GM18507 (cell line): ENCODE measurements around the gene GPR4.
"Not testable (repeated sequence)": the region's sequence is repeated elsewhere in the genome, so short reads cannot be mapped to it uniquely, and the experiment has no call there.

Experiments used
- DNase-seq: peaks from one replicate; pipeline ENCODE4 v3.0.0; 2011; ENCODE audit warnings: low read depth; ENCODE audit not compliant: insufficient read length; ENCODE audit errors: extremely low spot score
- FAIRE-seq: peaks from 2 replicates; lab custom pipeline; 2011; peaks lifted over from hg19 to GRCh38; lab: Jason Lieb, UNC

Gene GPR4

DNA sequence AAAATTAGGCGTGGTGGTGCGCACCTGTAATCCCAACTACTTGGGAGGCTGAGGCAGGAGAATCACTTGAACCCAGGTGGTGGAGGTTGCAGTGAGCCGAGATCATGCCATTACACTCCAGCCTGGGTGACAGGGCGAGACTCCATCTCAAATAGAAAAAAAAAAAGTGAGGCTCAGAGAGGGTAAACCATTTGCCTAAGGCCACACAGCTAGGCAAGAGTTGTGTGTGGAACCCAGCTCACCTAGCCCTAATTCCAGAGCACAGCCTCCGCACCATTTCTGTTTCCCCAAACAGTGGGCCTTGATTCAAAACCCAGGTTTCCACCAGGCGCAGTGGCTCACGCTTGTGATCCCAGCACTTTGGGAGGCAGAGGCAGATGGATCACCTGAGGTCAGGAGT, 26.2 kb upstream of the GPR4 start:
- FAIRE-seq, result not testable (repeated sequence)

DNA sequence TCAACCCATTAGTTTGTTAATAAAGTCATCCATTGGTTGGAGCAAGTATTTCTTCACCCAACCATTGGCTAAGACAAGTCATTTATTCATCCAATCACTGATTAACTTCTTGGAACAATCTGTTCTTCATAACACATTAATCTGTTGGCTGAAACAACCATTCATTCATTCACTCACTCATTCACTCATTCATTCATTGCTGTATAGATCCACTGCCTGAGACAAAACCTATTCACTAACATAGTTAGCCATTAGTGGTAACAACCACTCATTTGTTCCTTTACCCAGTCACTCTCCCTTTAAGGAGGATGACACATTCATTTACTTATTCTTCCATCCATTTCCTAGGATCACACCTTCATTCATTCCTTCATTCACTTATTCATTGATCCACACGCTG, 22.0 kb upstream of the GPR4 start:
- no peak for DNase-seq
- no peak for FAIRE-seq

More for the DNA sequence above, 26.2 kb upstream of the GPR4 start:
- DNase-seq, result not testable (repeated sequence)

DNA sequence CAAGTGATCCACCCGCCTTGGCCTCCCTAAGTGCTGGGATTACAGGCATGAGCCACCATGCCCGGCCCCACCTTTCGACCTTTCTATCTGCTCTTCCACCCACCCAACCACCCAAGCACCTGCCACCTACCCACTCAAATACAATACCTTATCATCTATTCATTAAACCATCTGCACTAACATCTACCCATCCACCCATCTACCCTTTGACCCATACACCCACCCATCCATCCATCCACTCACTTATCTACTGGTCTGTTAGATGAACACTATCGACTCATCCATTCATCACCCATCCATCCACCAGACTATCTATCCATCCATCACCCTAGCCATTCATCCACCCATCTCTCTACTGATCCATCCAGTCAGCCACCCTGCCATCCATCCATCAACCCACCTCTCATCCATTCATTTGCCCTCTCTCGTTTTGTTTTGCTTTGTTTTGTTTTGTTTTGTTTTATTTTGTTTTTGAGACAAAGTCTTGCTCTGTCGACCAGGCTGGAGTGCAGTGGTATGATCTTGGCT, 20.0 kb upstream of the GPR4 start:
- no peak for DNase-seq
- no peak for FAIRE-seq

DNA sequence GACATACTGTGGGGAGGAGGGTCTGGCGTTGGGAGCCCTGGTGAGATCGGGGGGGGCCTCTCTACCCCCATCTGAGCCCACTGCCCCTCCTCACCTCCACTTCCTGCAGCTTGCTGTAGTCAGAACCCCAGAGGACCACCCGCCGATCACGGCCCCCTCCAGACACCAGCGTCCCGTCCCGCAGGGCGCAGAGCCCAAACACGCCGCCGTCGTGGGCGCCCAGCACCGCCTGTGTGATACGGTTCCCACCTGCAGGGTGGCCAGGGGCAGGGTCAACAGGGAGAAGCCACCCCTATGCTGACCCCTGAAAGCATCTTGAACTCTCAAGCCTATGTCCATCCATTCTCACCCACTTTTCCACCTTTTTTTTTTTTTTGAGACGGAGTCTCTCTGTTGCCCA, 19.4 kb upstream of the GPR4 start:
- no peak for DNase-seq
- FAIRE-seq, result no peak

DNA sequence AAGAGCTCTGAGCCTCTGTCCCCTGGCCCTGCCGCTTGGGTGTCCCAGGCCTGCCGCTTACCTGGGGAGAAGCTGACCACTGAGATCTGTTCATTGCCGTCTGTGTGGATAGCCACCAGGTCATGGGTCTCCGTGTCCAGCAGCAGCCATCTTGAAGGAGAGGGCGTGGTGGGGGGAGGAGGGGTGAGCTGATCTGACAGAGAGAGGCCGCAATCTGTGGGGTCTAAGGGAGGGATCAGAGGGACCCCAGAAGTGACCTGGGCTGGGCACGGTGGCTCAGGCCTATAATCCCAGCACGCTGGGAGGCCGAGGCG, 14.6 kb upstream of the GPR4 start:
- DNase-seq (no peak), FAIRE-seq (no peak)

DNA sequence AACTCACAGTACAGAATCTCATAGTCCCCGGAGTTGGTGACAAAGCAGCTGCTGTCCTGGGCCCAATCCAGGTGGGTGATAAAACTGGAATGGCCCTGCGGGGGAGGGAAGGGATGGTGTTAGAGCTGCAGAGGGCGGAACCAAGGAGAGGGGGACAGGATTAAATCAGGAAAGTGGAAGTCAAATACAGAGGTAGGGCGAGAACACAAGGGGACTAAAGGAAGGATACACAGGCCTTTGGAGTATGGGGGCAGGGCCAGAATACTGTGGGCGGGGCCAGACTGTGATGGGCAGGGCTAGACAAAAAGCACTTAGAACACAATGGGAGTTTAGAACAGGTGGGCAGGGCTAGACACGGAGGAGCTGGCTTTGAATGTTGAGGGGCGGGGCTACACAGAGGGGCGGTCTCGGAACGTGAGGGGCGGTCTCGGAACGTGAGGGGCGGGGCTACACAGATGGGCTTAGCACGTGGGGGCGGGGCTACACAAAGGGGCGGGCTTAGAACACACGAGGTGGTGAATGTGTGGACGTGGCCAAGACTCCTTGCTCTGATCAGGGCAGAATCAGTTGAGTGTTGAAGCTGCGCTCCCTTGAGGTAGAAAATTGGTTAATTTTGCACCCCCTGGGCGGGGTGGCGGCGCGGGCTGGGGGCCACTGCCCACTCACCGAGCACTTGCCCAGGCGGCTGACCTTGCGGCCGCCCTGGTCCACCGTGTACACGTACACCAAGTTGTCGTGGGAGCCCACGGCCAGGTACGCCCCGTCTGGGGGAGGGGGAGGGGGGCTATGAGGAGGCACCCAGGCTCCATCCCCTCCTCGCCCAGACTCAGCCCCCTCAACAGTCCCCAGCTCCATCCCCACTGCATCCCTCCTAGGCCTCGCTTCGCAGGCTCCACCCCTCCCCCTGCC, 14.0 kb upstream of the GPR4 start:
- DNase-seq (peak; percentile 83), FAIRE-seq (peak; percentile 93)

DNA sequence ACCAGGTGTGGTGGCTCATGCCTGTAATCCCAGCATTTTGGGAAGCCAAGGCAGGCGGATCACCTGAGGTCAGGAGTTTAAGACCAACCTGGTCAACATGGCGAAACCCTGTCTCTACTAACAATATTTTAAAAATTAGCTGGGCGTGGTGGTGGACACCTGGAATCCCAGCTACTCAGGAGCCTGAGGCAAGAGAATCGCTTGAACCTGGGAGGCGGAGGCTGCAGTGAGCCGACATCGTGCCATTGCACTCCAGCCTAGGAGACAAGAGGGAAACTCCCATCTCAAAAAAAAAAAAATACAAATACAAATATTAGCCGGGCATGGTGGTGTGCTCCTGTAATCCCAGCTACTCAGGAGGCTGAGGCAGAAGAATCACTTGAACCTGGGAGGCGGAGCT, 13.0 kb upstream of the GPR4 start:
- DNase-seq, FAIRE-seq: not testable (repeated sequence)

DNA sequence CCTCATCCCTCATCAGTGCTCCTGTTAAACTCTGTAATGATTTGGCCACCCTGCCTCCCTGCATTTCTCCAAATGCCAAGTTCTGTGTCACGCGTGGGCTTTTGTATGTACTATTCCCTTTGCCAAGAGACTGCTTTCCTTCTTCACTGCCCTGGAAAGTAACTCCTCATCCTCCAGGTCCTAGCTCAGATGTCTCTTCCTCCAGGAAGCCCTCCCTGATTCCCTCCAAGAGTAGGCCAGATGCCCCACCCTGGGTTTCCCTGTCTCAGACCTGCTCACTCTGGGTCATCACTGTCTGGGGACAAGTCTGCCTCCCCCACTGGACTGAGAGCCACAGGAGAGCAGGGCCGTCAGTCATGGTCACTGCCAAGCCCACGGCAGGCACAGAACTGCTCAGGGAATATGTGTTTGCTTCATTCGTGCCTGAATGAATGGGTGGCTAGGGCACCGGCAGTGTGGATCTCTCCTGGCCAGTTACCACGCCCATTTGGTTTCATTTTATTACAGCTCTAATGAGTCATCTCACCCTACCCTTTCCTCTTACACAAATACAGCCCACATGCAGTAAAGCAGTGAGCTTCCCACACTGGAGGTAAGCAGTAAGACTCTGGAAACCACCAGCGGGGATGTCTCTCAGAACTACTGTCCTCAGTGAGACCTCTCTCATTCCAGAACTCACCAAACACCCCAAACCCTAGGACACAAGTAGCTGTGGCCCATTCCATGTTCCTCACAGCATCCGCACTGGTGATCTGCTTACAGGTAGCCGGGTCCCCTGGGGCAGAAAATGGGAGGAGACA, 12.1 kb upstream of the GPR4 start:
- peak; percentile 59 for DNase-seq

DNA sequence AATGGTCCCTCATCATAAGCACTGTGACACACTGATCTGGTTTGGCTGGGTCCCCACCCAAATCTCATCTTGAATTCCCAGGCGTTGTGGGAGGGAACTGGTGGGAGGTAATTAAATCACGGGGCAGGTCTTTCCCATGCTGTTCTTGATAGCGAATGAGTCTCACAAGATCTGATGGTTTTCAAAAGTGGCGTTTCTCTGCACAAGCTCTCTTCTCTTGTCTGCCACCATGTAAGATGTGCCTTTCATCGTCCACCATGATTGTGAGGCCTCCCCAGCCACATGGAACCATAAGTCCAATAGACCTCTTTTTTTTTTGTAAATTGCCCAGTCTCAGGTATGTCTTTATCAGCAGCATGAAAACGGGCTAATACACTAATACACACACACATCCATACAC, 6.9 kb upstream of the GPR4 start:
- FAIRE-seq (no peak), DNase-seq (no peak)

More for the DNA sequence above, 12.1 kb upstream of the GPR4 start:
- peak; percentile 80 for FAIRE-seq

DNA sequence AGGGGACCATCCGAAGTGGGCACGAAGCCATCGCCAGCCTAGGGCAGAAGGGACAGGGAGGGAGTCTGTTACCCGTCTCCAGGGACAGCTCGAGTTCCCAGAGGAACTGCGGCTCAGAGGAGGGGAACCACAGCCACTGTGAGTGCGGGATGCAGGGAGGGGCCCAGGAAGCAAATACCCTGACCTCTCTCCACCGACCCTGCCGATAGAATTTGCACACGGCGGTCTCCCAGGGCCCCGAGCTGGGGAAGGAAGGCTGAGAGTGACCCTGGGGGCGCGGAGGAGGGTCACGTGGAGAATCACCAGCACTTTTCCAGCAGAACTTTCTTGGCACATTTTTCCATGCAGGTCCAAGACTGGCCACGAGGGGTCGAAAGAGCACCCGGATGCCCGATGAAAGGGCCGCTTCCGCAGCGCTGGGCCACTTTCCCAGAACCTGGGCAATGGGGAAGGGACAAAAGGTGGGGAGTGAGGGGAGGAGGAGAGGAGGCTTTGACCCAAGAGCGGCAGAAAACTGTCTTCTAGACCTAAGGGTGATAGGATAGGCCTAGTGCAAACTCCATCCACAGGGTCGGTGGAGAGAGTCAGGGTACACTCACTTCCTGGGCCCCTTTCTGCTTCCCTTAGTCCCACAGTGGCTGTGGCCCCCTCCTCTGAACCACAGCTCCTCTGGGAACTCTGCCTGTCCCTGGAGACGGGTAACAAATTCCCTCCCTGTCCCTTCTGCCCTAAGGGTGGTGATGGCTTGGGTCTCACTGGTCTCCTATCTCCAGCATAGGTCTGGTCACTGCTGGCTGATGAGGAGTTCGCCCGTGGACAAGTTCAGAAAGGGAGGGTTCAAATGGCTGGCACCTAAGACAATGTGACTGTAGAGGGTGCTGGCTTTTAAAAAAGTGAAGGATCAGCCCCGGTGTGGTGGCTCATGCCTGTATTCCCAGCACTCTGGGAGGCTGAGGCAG, 5.3 kb upstream of the GPR4 start:
- FAIRE-seq (peak; percentile 54), DNase-seq (no peak)

DNA sequence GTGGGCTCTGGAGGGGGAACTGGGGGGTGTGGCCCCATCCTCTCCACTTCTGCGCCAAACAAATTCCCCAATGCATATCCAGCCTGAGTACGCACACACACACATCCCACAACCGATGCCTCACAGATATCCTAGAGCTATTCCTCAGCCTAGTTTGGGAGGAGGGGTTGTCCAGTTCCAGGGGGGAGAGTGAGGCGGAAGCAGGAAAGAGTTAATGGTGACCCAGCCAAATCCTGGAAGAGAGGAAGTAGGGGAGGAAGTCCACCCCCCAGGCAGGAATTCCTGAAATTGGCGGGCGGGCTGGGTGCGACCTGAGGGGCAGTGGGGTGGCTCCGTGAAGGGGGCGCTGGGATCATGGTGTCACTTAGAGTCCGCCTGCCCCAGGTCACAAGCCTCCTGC, 897 bp downstream of the GPR4 start:
- FAIRE-seq, result no peak
- DNase-seq, result no peak

DNA sequence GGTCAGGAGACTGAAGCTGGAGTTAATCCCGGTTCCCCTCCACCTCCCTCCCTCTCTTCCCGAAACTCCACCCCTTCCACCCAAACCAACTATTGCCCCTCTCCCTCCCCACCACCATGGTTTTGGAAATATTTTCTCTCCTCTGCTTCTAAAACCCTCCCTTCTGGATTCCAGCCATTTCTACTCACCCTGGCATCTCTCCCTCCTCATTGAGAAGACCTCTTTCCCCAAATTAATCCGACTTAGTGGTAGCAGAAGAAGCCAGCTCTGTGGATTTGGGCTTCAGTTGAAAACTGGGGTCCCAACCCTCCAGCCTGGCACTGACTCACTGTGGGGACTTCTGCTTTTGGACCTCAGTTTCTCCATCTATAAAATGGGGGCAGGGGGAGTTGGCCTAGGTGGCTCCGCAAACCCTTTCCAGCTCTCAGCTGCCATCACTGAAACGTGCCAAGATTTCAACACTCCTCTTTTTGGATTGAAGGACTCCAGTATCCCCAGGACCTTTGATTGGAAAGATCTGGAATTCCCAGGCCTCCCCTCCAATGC, 1.6 kb downstream of the GPR4 start:
- no peak for DNase-seq
- FAIRE-seq, result no peak

DNA sequence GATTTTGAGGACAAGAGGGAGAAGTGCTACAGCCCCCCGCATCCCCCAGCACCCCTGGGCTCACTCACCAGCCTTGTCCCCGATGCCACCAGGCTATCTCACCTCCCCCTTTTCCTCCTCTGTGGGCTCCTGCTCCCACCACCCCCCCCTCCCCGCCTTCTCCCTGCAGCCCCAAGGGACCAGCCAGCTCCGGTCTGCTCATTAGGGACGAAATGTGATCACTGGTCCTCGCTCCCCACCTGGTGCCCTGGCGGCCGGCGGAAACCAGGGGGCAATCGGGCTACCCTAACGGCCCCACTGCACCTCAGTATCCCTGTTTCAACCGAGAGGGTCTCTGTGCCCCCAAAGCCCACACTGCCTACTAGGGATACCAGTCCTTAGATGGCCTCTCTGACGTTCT, 2.7 kb downstream of the GPR4 start:
- FAIRE-seq (no peak), DNase-seq (no peak)

DNA sequence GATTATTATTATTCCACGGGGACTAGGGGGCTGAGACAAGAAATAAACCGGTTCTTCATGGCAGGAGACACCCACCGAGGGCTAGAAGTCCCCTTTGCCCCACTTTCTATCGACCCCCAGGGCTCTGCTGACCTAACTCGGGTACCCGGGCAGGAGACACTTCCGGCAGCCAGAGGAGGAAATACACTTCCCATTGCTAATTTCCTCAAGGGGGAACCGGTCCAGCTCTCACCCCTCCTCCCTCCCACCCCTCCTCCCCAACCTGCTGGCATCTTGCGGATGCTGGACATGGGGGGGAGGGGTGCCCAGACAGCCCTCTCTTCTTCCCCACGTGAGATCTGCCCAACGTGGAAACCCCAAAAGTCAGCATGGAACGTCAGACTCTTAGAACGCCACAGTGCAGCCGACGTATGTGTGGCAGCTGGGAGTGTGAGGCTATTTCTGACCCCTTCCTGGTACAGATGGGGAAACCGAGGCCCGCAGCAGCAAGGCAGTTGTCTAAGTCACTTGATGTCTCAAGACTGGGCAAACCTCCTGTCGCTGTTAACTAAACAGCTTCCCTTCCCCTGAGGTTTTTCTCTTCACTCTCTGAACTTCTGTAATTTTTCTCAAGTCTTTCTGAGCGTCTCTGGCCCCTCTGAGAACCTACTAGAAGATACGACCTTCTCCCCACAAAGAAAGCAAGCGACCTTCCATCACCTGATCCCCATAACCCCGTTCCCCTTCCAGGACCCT, 3.6 kb downstream of the GPR4 start:
- DNase-seq, result no peak
- peak; percentile 47 for FAIRE-seq

DNA sequence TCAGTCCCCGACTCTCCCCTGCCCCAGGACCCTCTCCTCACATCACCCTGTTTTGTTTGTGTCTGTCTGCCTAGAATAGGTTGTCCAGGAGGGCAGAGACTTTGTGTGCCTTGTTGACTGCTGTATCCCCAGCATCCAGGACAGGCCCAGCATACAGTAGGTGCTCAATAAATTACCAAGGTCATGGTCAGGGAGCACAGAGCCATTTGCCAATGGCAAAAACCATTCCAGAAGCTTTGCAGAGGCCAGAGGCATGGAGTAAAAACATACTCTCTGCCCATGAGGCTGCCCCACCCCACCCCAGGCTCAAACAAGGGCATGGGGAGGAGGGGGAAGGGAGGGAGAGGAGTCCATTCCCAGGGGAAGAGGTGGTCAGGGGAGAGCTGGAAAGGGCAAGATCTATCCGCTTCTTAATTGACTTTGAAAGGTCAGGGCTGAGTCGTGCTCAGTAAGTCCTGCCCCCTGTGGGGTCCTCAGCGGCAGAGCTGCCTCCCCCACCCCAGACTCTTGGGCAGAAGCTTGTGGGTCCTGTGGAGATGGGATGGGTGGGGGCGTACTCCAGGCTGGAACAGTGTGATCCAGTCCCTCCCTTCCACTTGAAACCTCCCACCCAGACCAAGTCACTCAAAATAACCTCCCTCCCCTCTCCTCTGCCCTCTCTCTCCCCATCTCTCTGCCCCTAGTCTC, 4.4 kb downstream of the GPR4 start:
- DNase-seq (no peak), FAIRE-seq (no peak)

DNA sequence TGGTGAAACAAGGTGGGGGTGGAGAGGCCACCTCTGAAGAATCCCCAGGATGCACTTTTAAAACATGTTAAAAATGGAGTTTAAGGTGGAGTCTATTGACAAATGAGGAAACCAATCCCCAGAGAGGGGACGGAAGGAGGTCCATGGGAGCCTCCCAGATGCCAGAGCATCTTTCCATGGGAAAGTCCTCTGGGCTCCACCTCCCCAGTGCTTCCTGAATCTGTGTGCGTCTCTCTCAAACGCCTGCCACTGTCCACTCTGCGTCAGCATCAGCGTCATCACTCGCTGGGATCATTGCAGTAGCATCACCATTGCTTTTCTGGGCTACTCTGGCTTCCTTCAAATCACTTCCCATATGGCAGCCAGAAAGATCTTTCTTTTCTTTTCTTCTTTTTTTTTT, 6.2 kb downstream of the GPR4 start:
- FAIRE-seq (no peak), DNase-seq (no peak)

DNA sequence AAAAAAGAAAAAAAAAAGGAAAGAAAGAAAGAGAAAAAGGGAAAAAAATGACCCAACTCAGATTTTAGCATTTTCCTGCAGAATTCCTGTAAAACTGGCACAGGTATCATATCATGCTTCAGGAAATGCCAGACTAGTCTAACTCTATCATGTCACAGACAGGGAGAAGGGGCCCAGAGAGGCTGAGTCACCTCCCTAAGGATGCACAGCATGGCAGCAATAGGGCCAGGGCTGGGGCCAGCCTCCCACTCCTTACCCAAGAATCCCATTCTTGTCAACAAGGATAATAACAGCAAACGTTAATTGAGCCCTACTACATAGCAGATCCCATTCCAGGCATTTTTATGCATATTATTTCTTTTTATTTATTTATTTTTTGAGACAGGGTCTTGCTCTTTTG, 8.5 kb downstream of the GPR4 start:
- DNase-seq, result no peak
- no peak for FAIRE-seq

DNA sequence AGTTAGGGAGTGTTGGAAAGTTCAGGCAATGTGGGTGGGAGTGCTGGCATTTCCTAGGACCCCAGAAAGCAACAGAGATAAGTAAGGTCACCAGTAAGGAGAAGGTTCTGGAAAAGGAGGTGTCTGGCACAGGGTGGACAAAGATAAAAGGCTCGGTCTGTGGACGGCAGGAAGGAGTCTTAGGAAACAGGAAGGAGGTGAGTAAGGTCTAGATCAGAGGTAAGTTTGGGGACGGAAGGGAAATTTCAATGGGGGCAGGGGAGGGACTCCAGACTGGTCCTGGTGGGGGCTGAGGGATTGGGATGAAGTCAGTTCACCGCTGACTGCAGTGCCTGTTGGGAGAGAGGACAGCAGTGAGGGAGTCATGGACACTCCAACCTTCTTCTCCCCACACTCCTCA, 9.6 kb downstream of the GPR4 start:
- no peak for FAIRE-seq
- DNase-seq, result no peak
